HG02852 (cell line): Measurements from ENCODE around the gene TMC6.
"Not testable (repeated sequence)": the region's sequence is repeated elsewhere in the genome, so short reads cannot be mapped to it uniquely, and the experiment has no call there.

Experiments used
- ATAC-seq: cut with Tn5 transposase; IDR thresholded peaks from one replicate; pipeline ENCODE4 v1.9.1; 2021; ENCODE audit warnings: mild to moderate bottlenecking, moderate library complexity; ENCODE audit not compliant: unreplicated experiment

The TMC6 gene, protein sequence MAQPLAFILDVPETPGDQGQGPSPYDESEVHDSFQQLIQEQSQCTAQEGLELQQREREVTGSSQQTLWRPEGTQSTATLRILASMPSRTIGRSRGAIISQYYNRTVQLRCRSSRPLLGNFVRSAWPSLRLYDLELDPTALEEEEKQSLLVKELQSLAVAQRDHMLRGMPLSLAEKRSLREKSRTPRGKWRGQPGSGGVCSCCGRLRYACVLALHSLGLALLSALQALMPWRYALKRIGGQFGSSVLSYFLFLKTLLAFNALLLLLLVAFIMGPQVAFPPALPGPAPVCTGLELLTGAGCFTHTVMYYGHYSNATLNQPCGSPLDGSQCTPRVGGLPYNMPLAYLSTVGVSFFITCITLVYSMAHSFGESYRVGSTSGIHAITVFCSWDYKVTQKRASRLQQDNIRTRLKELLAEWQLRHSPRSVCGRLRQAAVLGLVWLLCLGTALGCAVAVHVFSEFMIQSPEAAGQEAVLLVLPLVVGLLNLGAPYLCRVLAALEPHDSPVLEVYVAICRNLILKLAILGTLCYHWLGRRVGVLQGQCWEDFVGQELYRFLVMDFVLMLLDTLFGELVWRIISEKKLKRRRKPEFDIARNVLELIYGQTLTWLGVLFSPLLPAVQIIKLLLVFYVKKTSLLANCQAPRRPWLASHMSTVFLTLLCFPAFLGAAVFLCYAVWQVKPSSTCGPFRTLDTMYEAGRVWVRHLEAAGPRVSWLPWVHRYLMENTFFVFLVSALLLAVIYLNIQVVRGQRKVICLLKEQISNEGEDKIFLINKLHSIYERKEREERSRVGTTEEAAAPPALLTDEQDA

GRCh38 chr17:78128551-78129350 lies at the start of gene TMC6:
Gene TMC6, minus strand, starts transcription at chr17:78128755. Its CDS starts 1,923 bp downstream, at chr17:78126832.
- no peak for ATAC-seq

DNA sequence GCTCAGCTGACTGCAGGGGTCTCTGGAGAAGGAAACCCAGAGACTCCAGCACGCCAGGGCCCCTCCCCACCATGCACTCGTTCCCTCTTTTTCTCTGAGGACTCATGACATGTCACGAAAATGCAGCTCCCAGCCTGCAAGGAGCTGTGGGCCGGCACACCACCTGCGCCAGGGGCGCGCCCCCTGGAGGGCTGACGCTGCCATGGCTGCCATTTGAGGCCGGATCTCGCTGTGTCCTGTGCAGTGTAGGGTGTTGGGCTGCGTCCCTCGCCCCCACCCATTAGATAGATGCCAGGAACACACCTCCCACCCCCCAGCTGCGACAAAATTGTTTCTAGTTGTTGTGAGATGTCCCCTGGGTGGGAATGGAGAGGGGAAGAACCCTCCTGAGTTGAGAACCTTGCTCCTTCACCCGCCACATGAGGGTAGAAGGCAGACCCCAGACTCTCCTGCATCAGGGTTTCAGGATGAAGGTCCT lies 48.0 kb upstream of the TMC6 start:
- no peak for ATAC-seq

DNA sequence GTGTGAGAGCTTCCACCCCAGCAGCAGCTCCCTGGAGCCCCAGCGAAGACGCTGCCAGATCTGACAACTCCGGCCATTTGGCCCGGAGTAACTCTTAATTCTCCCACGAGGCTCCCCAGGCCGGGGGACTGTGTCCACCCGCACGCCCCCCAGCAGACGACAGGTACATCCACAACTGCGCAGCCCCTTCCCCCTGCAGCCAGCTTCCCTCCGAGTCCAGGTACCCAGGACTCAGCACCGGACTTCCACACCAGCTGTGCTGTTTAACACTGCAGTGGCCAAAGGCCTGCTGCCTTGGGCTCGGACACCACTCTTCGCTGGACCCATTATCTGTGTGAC lies 47.1 kb upstream of the TMC6 start:
- ATAC-seq, result no peak

DNA sequence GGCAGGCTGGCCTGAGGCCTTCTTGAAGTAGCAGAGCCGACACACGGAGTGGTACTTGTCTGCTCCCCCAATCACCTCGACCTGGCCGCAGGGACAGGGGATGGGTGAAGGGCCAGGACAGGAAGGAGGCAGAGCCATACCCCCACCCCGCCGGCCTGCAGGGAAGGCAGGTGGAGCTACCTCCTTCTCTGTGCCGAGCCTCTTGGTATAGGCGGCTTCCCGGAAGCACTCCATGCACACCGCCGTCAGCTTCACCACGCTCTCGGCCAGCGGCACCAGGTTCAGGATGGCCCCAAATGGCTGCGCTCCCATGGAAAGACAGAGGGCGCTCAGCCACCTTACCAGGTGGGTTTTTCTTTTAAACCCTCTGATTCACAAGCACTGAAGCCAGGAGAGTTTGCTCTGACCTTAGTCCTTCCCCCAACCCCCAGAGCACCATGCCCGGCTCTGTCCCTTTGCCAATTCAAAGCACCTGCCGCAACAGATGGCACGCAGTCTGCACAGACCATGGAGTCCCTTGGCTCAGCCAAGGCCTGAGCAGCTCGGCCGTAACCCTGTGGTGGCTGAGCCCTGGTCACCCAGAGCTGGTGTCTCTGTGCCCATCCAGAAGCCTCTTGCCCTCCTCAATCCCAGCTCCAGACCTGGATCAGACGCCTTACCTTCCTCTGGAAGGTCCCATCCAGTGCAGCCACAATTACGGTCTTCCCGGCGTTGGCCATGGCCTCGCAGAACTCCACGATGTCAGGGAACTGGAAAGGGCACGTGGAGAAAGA lies 46.5 kb upstream of the TMC6 start:
- ATAC-seq, result no peak

- ATAC-seq, result no peak
Observed at GRCh38 chr17:78174346-78174869, 45.9 kb upstream of the TMC6 start.

DNA sequence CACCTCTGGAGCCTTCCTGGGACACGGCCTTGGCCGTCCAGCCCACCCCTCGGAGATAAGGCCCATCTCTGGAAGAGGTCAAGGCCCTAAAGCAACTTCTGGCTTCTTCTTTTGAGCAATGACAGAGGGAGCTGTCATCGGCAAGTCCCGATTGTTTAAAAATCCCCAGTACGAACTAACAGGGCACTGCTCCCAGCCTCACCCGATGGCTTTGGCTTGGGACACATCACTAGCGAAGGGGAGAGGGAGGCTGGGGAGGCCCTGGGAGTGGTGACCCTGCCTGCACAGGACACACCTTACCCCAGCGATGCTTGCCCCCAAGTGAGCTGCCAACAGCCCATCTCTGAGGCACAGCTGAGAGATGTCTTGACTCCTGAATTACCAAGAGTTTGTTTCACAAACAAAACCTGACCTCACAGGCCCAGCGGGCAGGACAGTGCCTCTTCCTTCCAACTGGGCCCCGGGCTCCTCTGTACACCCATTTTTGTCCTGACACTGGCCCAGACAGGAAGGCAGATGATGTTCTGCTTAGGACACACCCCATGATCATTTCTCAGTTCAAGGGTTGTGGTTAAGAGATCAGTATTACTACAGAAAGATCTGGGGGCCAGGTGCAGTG lies 44.7 kb upstream of the TMC6 start:
- no peak for ATAC-seq

DNA sequence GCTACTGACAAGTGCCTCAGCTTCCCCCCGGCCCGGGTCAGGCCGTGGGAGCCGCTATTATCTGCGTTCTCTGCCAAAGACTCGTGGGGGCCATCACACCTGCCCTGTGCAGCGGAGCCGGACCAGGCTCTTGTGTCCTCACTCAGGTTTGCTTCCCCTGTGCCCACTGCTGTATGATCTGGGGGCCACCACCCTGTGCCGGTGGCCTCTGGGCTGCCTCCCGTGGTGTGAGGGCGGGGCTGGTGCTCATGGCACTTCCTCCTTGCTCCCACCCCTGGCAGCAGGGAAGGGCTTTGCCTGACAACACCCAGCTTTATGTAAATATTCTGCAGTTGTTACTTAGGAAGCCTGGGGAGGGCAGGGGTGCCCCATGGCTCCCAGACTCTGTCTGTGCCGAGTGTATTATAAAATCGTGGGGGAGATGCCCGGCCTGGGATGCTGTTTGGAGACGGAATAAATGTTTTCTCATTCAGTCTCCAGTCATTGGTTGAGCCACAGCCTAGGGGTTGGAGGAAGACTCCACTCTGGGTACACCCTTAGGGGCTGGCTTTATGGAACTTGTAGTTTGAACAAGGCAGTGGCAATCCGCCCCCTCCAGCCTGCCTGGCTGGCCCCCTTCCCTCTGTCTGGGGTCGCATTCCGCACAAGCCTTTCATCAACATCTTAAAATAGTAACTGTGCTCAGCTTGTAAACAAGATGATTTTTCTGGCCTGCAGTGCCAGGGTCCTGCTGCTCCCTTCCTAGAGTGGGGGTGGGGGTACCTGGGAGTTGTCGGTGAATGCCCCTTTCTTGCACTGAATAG lies 43.9 kb upstream of the TMC6 start:
- no peak for ATAC-seq

DNA sequence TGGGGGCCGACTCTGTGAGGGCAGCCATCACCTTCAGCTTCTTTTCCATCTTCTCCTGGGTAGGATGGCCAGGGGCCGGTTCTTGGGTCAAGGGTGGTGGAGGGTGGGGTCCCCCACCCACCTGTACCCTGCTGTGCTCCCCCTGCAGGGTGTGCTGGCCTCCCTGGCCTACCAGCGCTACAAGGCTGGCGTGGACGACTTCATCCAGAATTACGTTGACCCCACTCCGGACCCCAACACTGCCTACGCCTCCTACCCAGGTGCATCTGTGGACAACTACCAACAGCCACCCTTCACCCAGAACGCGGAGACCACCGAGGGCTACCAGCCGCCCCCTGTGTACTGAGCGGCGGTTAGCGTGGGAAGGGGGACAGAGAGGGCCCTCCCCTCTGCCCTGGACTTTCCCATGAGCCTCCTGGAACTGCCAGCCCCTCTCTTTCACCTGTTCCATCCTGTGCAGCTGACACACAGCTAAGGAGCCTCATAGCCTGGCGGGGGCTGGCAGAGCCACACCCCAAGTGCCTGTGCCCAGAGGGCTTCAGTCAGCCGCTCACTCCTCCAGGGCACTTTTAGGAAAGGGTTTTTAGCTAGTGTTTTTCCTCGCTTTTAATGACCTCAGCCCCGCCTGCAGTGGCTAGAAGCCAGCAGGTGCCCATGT lies 43.2 kb upstream of the TMC6 start:
- ATAC-seq, result not testable (repeated sequence)

- ATAC-seq, result no peak
Observed at GRCh38 chr17:78170692-78171590, 42.4 kb upstream of the TMC6 start.

GRCh38 chr17:78168903-78169793 lies 40.6 kb upstream of the TMC6 start:
- ATAC-seq, result peak; percentile 32

GRCh38 chr17:78168242-78168902 lies 39.8 kb upstream of the TMC6 start, which contains the start of gene SYNGR2:
Gene SYNGR2, plus strand, starts transcription at chr17:78168581. Its CDS starts 36 bp downstream, at chr17:78168617.
- peak; percentile 51 for ATAC-seq

DNA sequence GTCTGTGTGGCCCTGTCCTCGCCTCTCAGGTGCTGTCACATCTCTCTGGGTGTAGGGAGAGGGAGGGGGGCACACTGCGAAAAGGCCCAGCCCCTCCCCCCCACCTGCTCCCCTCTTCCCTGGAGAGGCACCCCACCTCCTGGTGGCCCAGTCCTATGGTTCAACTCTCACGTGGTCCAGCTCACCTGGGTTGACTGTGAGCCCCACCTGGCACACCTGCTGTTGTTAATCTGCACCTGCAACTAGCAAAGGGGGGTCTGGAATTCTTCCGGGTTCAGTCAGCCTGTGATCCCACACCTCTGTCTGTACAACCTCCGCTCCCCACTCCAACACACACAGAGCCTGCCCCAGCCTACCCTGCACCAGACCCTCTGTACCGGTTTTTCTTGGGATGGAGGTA lies 37.9 kb upstream of the TMC6 start:
- no peak for ATAC-seq

DNA sequence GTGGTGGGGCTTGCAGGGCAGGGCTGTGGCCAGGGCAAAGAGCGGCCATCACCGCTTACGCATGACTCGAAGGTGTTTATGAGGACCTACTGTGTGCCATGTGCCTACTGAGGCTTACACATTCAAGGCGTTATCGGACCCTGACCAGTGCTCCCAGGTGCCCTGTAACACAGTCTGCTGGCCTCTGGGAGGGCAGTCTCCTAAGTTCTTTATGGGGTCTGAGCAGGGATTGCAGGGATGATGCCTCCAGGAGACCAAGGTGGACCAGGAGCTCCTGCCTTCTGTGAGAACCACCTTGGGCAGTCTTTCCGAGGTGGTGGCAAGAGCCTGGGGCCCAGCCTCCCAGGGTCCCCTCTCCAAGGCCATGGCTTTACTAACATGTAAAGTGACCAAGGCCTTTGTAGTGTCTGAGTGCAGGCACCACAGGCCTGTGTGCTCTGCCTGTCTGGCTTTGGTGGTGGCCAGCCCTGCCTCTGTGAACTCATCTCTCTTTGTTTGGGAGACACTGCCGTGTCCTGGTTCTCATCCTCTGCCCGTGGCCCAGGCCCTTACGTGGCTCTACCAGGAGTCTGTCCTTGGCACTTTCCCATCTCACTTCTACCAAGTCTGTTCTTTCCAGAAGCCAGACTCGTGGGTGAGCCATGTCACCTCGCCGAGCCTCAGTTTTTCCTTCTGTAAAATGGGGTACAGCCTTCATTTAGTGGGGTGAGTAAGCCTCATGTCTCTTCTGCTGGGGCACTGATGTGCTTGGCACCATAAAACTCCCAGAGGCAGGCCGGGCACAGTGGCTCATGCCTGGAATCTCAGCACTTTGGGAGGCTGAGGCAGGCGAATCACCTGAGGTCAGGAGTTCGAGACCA lies 36.4 kb upstream of the TMC6 start:
- no peak for ATAC-seq

DNA sequence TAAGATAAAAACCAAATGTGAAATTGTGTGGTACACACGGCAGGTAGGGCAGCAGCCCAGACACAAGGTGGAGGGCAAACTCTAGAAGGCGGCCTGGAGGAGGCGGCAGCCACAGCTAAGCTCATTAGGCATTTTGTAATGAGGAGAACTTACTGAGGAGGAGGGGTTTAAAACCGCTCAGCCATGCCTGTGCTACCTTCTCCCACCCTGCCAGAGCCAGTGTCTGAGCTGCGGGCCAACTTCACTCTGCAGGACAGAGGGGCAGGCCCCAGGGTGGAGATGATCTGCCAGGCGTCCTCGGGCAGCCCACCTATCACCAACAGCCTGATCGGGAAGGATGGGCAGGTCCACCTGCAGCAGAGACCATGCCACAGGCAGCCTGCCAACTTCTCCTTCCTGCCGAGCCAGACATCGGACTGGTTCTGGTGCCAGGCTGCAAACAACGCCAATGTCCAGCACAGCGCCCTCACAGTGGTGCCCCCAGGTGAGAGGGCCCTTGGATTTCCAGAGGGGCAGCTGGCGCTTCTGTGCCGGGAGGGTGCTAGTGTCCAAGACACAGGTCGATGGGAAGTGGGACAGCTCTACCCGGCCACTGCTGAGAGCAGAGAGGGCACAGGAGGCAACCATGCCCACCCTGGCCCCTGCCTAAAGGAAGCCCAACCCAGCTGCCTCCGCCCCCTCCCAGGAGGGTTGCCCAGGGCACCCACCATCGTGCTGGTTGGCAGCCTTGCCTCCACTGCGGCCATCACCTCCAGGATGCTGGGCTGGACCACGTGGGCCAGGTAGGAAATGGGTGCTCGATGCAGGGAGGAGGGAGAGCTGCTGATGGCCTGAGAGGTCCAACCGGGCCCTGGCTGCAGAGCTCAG lies 35.6 kb upstream of the TMC6 start:
- no peak for ATAC-seq
